H1 (cell line): ENCODE measurements around the gene GLRA1. TPM values are rescaled to one million over a fixed set of nuclear protein-coding genes. Genes with fewer than 3 reads are reported as not detected.
A peak's percentile ranks its signal among the peaks of the same experiment; 100 is the strongest.

Source experiments
- CTCF ChIA-PET: fragments of 300-600 bp; sonication (Branson Sonifier 250); formaldehyde crosslinking; loops from one replicate; lab custom pipeline; 2021; ENCODE audit not compliant: partially characterized antibody; lab: Charles Lee
- POLR2A ChIA-PET: fragments of 300-600 bp; sonication (Branson Sonifier 250); formaldehyde crosslinking; loops from one replicate; lab custom pipeline; 2021; ENCODE audit warnings: inconsistent platforms; ENCODE audit not compliant: partially characterized antibody; lab: Charles Lee
- DNase-seq, 2 experiments: peaks; one replicate each; pipeline versions ENCODE4 v3.0.0 to v3.0.0-alpha.2; 2010 to 2022; ENCODE audit warnings: low spot score in 2 of 2, low read depth in 1 of 2, mixed read lengths in 1 of 2
- FAIRE-seq: peaks from 2 replicates; lab custom pipeline; 2011; peaks lifted over from hg19 to GRCh38; lab: Jason Lieb, UNC
- H2AFZ ChIP-seq: 2 replicates; pipeline ENCODE4 v1.8.1; 2012; ENCODE audit warnings: low read length, inconsistent platforms
- H2AK5ac ChIP-seq: 2 replicates; pipeline ENCODE4 v1.6.1; 2013; ENCODE audit warnings: low read depth, low read length
- H2BK120ac ChIP-seq: replicated peaks from 2 replicates; pipeline ENCODE3; 2013; ENCODE audit warnings: low read depth, low read length, inconsistent platforms
- H2BK12ac ChIP-seq: 2 replicates; pipeline ENCODE4 v1.6.1; 2013; ENCODE audit warnings: low read depth, low read length
- H2BK15ac ChIP-seq: 2 replicates; pipeline ENCODE4 v1.6.1; 2013; ENCODE audit warnings: low read length
- H2BK20ac ChIP-seq: 2 replicates; pipeline ENCODE4 v1.6.1; 2013; ENCODE audit warnings: low read length
- H2BK5ac ChIP-seq: 2 replicates; pipeline ENCODE4 v1.6.1; 2013; ENCODE audit warnings: low read depth, low read length
- H3K14ac ChIP-seq: 2 replicates; pipeline ENCODE4 v1.6.1; 2013; ENCODE audit warnings: inconsistent platforms; ENCODE audit not compliant: insufficient read length
- H3K18ac ChIP-seq: 2 replicates; pipeline ENCODE4 v1.6.1; 2013; ENCODE audit warnings: low read length; ENCODE audit errors: extremely low read depth
- H3K23ac ChIP-seq: 2 replicates; pipeline ENCODE4 v1.6.1; 2013; ENCODE audit warnings: inconsistent platforms; ENCODE audit not compliant: insufficient read length
- H3K23me2 ChIP-seq: 2 replicates; pipeline ENCODE4 v1.6.1; 2013; ENCODE audit warnings: low read depth, low read length
- H3K27ac ChIP-seq: 2 replicates; pipeline ENCODE4 v1.6.1; 2011; ENCODE audit warnings: low read depth, low read length, inconsistent platforms
- H3K27me3 ChIP-seq, 4 experiments: replicated peaks in 1 of 4; 1 replicate in 1 of 4; 2 replicates in 3 of 4; pipeline versions ENCODE4 v1.6.1 to v1.8.1; 2011 to 2013; ENCODE audit warnings: low read length in 3 of 4, mild to moderate bottlenecking in 3 of 4, inconsistent platforms in 2 of 4, mixed read lengths in 2 of 4, moderate library complexity in 1 of 4; ENCODE audit not compliant: control insufficient read depth in 3 of 4, insufficient read depth in 3 of 4; ENCODE audit errors: extremely low read depth in 1 of 4
- H3K36me3 ChIP-seq, 4 experiments: 2 replicates each; pipeline versions ENCODE4 v1.6.1 to v1.8.1; 2011 to 2013; ENCODE audit warnings: mild to moderate bottlenecking in 4 of 4, low read length in 3 of 4, moderate library complexity in 2 of 4, control low read depth in 1 of 4, inconsistent platforms in 1 of 4; ENCODE audit not compliant: insufficient read depth in 4 of 4, control insufficient read depth in 2 of 4
- H3K4ac ChIP-seq: replicated peaks from 2 replicates; pipeline ENCODE3; 2013; ENCODE audit warnings: low read length, low read depth, mixed read lengths, inconsistent platforms; ENCODE audit not compliant: insufficient read length
- H3K4me1 ChIP-seq, 4 experiments: replicated peaks in 1 of 4; 1 replicate in 1 of 4; 2 replicates in 3 of 4; pipeline versions ENCODE4 v1.6.1 to v1.8.1; 2011 to 2013; ENCODE audit warnings: low read length in 3 of 4, inconsistent platforms in 2 of 4, mixed read lengths in 1 of 4; ENCODE audit not compliant: insufficient read depth in 4 of 4, control insufficient read depth in 3 of 4
- H3K4me2 ChIP-seq, 2 experiments: 2 replicates each; pipeline versions ENCODE4 v1.6.1 to v1.8.1; 2011 to 2013; ENCODE audit warnings: low read depth in 2 of 2, low read length in 2 of 2, control low read depth in 1 of 2, inconsistent platforms in 1 of 2, mild to moderate bottlenecking in 1 of 2; ENCODE audit not compliant: insufficient read depth in 1 of 2
- H3K4me3 ChIP-seq, 4 experiments: fragments of 200-600, 300-600 bp in 1 of 4; sonication (generic), shearing (Covaris generic), sonication (Bioruptor Twin) in 1 of 4; 2 replicates each; pipeline versions ENCODE4 v1.5.1 to v1.8.1; 2011 to 2016; ENCODE audit warnings: low read length in 4 of 4, low read depth in 3 of 4, control low read depth in 2 of 4, inconsistent platforms in 2 of 4, mild to moderate bottlenecking in 2 of 4, mixed read lengths in 1 of 4, moderate library complexity in 1 of 4; ENCODE audit not compliant: insufficient read depth in 2 of 4; ENCODE audit errors: extremely low read depth in 1 of 4
- H3K56ac ChIP-seq: replicated peaks from 2 replicates; pipeline ENCODE3; 2013; ENCODE audit warnings: low read depth, mild to moderate bottlenecking, mixed read lengths, low read length, inconsistent platforms; ENCODE audit not compliant: insufficient read length
- H3K79me1 ChIP-seq: 2 replicates; pipeline ENCODE4 v1.6.1; 2013; ENCODE audit warnings: low read depth, low read length, control low read depth
- H3K79me2 ChIP-seq, 2 experiments: 2 replicates each; pipeline versions ENCODE4 v1.6.1 to v1.8.1; 2012 to 2013; ENCODE audit warnings: low read length in 2 of 2, mild to moderate bottlenecking in 2 of 2, inconsistent platforms in 1 of 2; ENCODE audit not compliant: insufficient read depth in 2 of 2, control insufficient read depth in 1 of 2
- H3K9ac ChIP-seq, 4 experiments: replicated peaks in 1 of 4; 1 replicate in 1 of 4; 2 replicates in 3 of 4; pipeline versions ENCODE4 v1.6.1 to v1.8.1; 2011 to 2013; ENCODE audit warnings: low read depth in 3 of 4, low read length in 3 of 4, control low read depth in 2 of 4, mild to moderate bottlenecking in 2 of 4, moderate library complexity in 2 of 4, inconsistent platforms in 1 of 4; ENCODE audit errors: extremely low read depth in 1 of 4
- H3K9me3 ChIP-seq, 2 experiments: 2 replicates each; pipeline versions ENCODE4 v1.6.1 to v1.8.1; 2012 to 2013; ENCODE audit warnings: mild to moderate bottlenecking in 2 of 2, moderate library complexity in 2 of 2, control low read depth in 1 of 2, inconsistent platforms in 1 of 2, low read depth in 1 of 2, low read length in 1 of 2, mixed read lengths in 1 of 2; ENCODE audit not compliant: insufficient read depth in 2 of 2
- H4K20me1 ChIP-seq, 2 experiments: replicated peaks in 1 of 2; 2 replicates each; pipeline versions ENCODE3 to v1.8.1; 2011 to 2013; ENCODE audit warnings: inconsistent platforms in 2 of 2, low read length in 2 of 2, mild to moderate bottlenecking in 1 of 2; ENCODE audit not compliant: insufficient read depth in 2 of 2, control insufficient read depth in 1 of 2
- H4K5ac ChIP-seq: 2 replicates; pipeline ENCODE4 v1.6.1; 2013; ENCODE audit warnings: low read length, low read depth, mixed read lengths, inconsistent platforms; ENCODE audit not compliant: insufficient read length
- H4K8ac ChIP-seq: 2 replicates; pipeline ENCODE4 v1.8.0; 2013; ENCODE audit warnings: mild to moderate bottlenecking, moderate library complexity, low read length, inconsistent platforms; ENCODE audit not compliant: insufficient read depth; ENCODE audit errors: extremely low read depth
- H4K91ac ChIP-seq: replicated peaks from 2 replicates; pipeline ENCODE3; 2013; ENCODE audit warnings: low read length, mixed read lengths, inconsistent platforms; ENCODE audit not compliant: insufficient read length
- CEBPB ChIP-seq: IDR thresholded peaks from 2 replicates; pipeline ENCODE4 v1.6.1; 2012; ENCODE audit warnings: low read depth, low read length
- HDAC6 ChIP-seq: IDR thresholded peaks from one replicate; pipeline ENCODE4 v1.7.1; 2012; ENCODE audit warnings: low read depth, mild to moderate bottlenecking, inconsistent platforms, low read length, moderate library complexity
- RAD21 ChIP-seq, 2 experiments: IDR thresholded peaks in 1 of 2; conservative IDR thresholded peaks in 1 of 2; 2 replicates each; pipeline ENCODE4 v1.6.1; 2011; ENCODE audit warnings: low read depth in 2 of 2, low read length in 2 of 2, improper control_type of control experiment in 1 of 2, inconsistent platforms in 1 of 2, mild to moderate bottlenecking in 1 of 2, moderate library complexity in 1 of 2
- WGBS, 2 experiments: shearing (Covaris generic) in 1 of 2; methylation state at CpG; one replicate each; pipeline versions ENCODE4 v1.1.6 to v1.1.7; 2013 to 2015; ENCODE audit warnings: low lambda C conversion rate in 2 of 2, mixed read lengths in 2 of 2, inconsistent platforms in 1 of 2, low coverage in 1 of 2, missing lambda C conversion rate in 1 of 2; ENCODE audit not compliant: insufficient replicate concordance in 2 of 2, insufficient coverage in 1 of 2, insufficient read length in 1 of 2; ENCODE audit errors: extremely low coverage in 1 of 2, missing lambda C conversion rate in 1 of 2; 5-methylcytosine and 5-hydroxymethylcytosine counted together
- polyA plus RNA-seq, 7 experiments: library from polyadenylated mRNA; depleted of rRNA in 3 of 7; stranded (reverse) in 5 of 7; unstranded in 2 of 7; fragments of >200 nt in 5 of 7; fragments of 200-250 nt in 2 of 7; gene quantifications; 1 replicate in 5 of 7; 2 replicates in 1 of 7; 4 replicates in 1 of 7; pipeline versions ENCODE4 v1.2.1 to v1.2.3, GENCODE V29; 2011 to 2013; ENCODE audit warnings: missing spikeins in 2 of 7, mixed read lengths in 2 of 7
- total RNA-seq: library from RNA; stranded (reverse); fragmentation: NEBNext Ultra II Directional; extraction: Animal tissue kit (Norgen Biotek cat#: 25700); gene quantifications from 2 replicates; pipeline ENCODE4 v1.2.1, GENCODE V29; 2021

The GLRA1 gene
- total and polyA plus RNA-seq, 2 of the 8 experiments (the other 6 are each of a cell fraction or from before 2014, with no cell fraction given): not detected

GRCh38 chr5:151873701-151874100, 51.0 kb downstream of the GLRA1 start:
- Histone ChIP-seq H2BK5ac (no peak overlapping the region), H3K79me1 (no peaks in the 10 kb centered on the region), H3K4me2 (no peak overlapping the region), H2BK12ac (no peak overlapping the region), H3K23ac (no peak overlapping the region), H4K5ac (no peak overlapping the region), H4K91ac (no peak overlapping the region), H3K4ac (no peak overlapping the region), H3K4me3 (no peak overlapping the region), H4K20me1 (no peaks in the 10 kb centered on the region), H2AFZ (no peak overlapping the region), H3K27ac (no peak overlapping the region), H2AK5ac (no peak overlapping the region), H3K14ac (no peak overlapping the region), H3K36me3 (no peaks in the 10 kb centered on the region), H3K9me3 (no peaks in the 10 kb centered on the region), H3K4me1 (no peaks in the 10 kb centered on the region), H2BK15ac (no peak overlapping the region), H3K18ac (no peak overlapping the region), H3K56ac (no peak overlapping the region), H2BK20ac (no peak overlapping the region), H3K23me2 (no peaks in the 10 kb centered on the region), H3K27me3 (peaks cover 0 to 1% (median 0%) of the 10 kb centered on the region in 4 experiments; a peak in 1 of 7 replicates), H2BK120ac (no peak overlapping the region), H4K8ac (no peak overlapping the region), H3K79me2 (no peaks in the 10 kb centered on the region), H3K9ac (no peak overlapping the region)
- FAIRE-seq (no peak), DNase-seq (no peak)
- POLR2A ChIA-PET: no interaction called here
- 97% methylated on average over 3 of the region's 3 CpGs; no CpG with 5 or more reads in 1 of the 2 experiments for WGBS, 2 experiments
- TF ChIP-seq HDAC6 (no peak), CEBPB (peak; percentile 82; the same call in 1 of the 2 replicates), RAD21 (IDR thresholded peaks at IDR 0.05 in 1 of 2, conservative IDR thresholded peaks at IDR 0.05 in 1 of 2; ENCODE audit: low read depth in 2 of 2, low read length in 2 of 2) (no peak)
- CTCF ChIA-PET: no interaction called here
